CD4-positive, CD25-positive, alpha-beta regulatory T cell (primary cell): ENCODE results near the gene NLN. TPM values are rescaled to one million over a fixed set of nuclear protein-coding genes. Genes with fewer than 3 reads are reported as not detected.
"Not testable (repeated sequence)": the region's sequence is repeated elsewhere in the genome, so short reads cannot be mapped to it uniquely, and the experiment has no call there.

Experiments used
- ATAC-seq, 2 donors: fragments of 150-1000 bp; cut with Tn5 transposase; one replicate each; pipeline ENCODE4 v1.10.0; 2021; ENCODE audit warnings: low read depth in 2 of 2, moderate number of reproducible peaks in 2 of 2, moderate library complexity in 1 of 2
- DNase-seq, 3 donors: peaks; one replicate each; pipeline versions ENCODE4 v3.0.0 to v3.0.0-alpha.2; 2012 to 2022; ENCODE audit warnings: mixed read lengths in 1 of 3
- H3K27ac ChIP-seq: one replicate; pipeline ENCODE4 v1.7.0; 2013; ENCODE audit warnings: mild to moderate bottlenecking, low read length; ENCODE audit not compliant: insufficient read depth, poor library complexity, severe bottlenecking
- H3K27me3 ChIP-seq: one replicate; pipeline ENCODE4 v1.7.0; 2013; ENCODE audit warnings: low read length; ENCODE audit not compliant: control insufficient read depth, insufficient read depth
- H3K36me3 ChIP-seq: one replicate; pipeline ENCODE4 v1.7.0; 2013; ENCODE audit warnings: mild to moderate bottlenecking, low read length, moderate library complexity; ENCODE audit not compliant: control insufficient read depth, insufficient read depth
- H3K4me1 ChIP-seq: 2 replicates; pipeline ENCODE4 v1.7.0; 2013; ENCODE audit warnings: mild to moderate bottlenecking, low read length; ENCODE audit not compliant: insufficient read depth, control insufficient read depth, poor library complexity, severe bottlenecking
- H3K4me3 ChIP-seq: one replicate; pipeline ENCODE4 v1.7.0; 2013; ENCODE audit warnings: low read depth, mild to moderate bottlenecking, low read length, moderate library complexity
- H3K9me3 ChIP-seq, 2 experiments: 1 replicate in 1 of 2; 2 replicates in 1 of 2; pipeline ENCODE4 v1.7.0; 2013; ENCODE audit warnings: low read length in 2 of 2, mild to moderate bottlenecking in 1 of 2, moderate library complexity in 1 of 2; ENCODE audit not compliant: control insufficient read depth in 2 of 2
- H3K27ac Mint-ChIP-seq, 3 donors: one replicate each; pipeline ENCODE4 v1.8.0; 2020 to 2022; ENCODE audit warnings: mild to moderate bottlenecking in 3 of 3, mixed read lengths in 3 of 3, moderate library complexity in 2 of 3
- H3K27me3 Mint-ChIP-seq: one replicate; pipeline ENCODE4 v1.8.0; 2022; ENCODE audit warnings: mild to moderate bottlenecking, mixed read lengths
- H3K36me3 Mint-ChIP-seq: one replicate; pipeline ENCODE4 v1.8.0; 2020; ENCODE audit warnings: mixed read lengths
- H3K4me1 Mint-ChIP-seq, 4 donors: one replicate each; pipeline ENCODE4 v1.8.0; 2020 to 2022; ENCODE audit warnings: mixed read lengths in 4 of 4, mild to moderate bottlenecking in 1 of 4
- H3K4me3 Mint-ChIP-seq, 4 donors: one replicate each; pipeline ENCODE4 v1.8.0; 2020 to 2022; ENCODE audit warnings: mild to moderate bottlenecking in 4 of 4, mixed read lengths in 4 of 4, moderate library complexity in 3 of 4
- H3K9me3 Mint-ChIP-seq, 7 donors: one replicate each; pipeline ENCODE4 v1.8.0; 2020 to 2022; ENCODE audit warnings: mixed read lengths in 7 of 7, mild to moderate bottlenecking in 3 of 7, moderate library complexity in 2 of 7
- polyA plus RNA-seq, 4 donors: library from polyadenylated mRNA; unstranded; fragments of 300-500 nt; fragmentation: Illumina TruSeq; gene quantifications; one replicate each; pipeline ENCODE4 v1.2.3, GENCODE V29; 2021
- total RNA-seq: library from RNA; stranded (reverse); gene quantifications from one replicate; pipeline ENCODE4 v1.2.3, GENCODE V29; 2022

NLN gene
- total and polyA plus RNA-seq, 5 donors from 2014 or later: 0.65 to 2.0 (median 1.7) TPM

DNA sequence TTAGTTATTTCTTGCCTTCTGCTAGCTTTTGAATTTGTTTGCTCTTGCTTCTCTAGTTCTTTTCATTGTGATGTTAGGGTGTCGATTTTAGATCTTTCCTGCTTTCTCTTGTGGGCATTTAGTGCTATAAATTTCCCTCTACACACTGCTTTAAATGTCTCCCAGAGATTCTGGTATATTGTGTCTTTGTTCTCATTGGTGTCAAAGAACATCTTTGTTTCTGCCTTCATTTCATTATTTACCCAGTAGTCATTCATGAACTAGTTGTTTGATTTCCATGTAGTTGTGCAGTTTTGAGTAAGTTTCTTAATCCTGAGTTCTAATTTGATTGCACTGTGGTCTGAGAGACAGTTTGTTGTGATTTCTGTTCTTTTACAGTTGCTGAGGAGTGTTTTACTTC is 127.9 kb downstream of the NLN start:
- ATAC-seq, H3K27me3 Mint-ChIP-seq, H3K4me3 Mint-ChIP-seq, H3K27ac ChIP-seq, H3K4me3 ChIP-seq, H3K9me3 Mint-ChIP-seq, H3K27me3 ChIP-seq, H3K4me1 ChIP-seq, H3K4me1 Mint-ChIP-seq, H3K9me3 ChIP-seq, H3K36me3 ChIP-seq, H3K27ac Mint-ChIP-seq, H3K36me3 Mint-ChIP-seq, DNase-seq: not testable (repeated sequence)

DNA sequence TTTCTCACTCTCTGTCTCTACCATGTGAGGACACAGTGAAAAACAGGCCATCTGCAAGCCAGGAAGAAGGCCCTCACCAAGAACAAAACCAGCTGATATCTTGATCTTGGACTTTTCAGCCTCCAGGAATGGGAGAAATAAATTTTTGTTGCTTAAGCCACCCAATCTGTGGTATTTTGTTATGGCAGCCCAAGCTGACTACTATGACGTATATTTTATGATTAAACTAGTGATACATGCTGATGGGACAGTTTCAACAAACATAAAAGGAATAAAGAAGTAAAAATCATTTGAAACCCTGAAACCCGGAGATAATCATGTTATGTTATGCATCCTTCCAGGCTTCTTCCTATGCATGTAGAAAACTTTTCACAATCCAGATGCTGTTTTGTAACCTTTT is 132.9 kb downstream of the NLN start:
- no peak overlapping the region for H3K4me3 ChIP-seq
- Mint-ChIP-seq H3K36me3 (peaks cover 3% of the 10 kb centered on the region), H3K4me1 (peaks cover 0 to 2% (median 0%) of the 10 kb centered on the region in 4 donors), H3K9me3 (peaks cover 0 to 10% (median 5%) of the 10 kb centered on the region in 7 donors), H3K27ac (no peak overlapping the region), H3K4me3 (no peak overlapping the region), H3K27me3 (peaks cover 10% of the 10 kb centered on the region)
- no peaks in the 10 kb centered on the region for H3K9me3 ChIP-seq
- H3K36me3 ChIP-seq: no peaks in the 10 kb centered on the region
- no peak overlapping the region for H3K27ac ChIP-seq
- ATAC-seq: no peak
- no peaks in the 10 kb centered on the region for H3K4me1 ChIP-seq
- DNase-seq: no peak
- H3K27me3 ChIP-seq: no peaks in the 10 kb centered on the region

DNA sequence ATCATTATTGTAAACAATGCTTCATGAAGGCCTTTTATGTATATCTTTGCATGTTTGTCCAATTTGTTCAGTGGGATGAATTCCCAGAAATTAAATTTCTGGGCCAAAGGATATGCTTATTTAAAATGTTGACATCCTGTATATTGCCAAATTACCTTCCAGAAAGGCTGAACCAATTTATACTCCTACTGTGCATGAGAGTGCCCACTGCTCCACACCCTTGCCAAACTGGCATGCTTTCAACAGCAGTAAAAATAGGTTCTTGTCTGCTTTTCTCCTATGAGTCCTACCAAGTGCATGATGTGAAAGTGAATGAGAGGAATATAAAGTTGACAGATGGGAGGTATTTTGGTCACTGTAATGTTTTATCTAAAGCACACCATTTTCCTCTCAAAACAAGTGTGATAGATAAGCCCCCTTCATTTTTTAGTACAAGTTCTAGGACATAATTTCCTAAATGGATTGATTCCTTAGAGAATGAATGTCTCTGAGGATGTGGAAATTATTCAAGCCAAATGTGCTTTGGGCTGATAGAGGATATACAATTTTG is 133.8 kb downstream of the NLN start:
- no peak overlapping the region for H3K4me3 Mint-ChIP-seq
- peaks cover 3% of the 10 kb centered on the region for H3K36me3 Mint-ChIP-seq
- no peak overlapping the region for H3K27ac Mint-ChIP-seq
- H3K36me3 ChIP-seq: no peaks in the 10 kb centered on the region
- H3K27me3 ChIP-seq: no peaks in the 10 kb centered on the region
- peaks cover 0 to 10% (median 4%) of the 10 kb centered on the region in 7 donors for H3K9me3 Mint-ChIP-seq
- no peak for ATAC-seq
- no peaks in the 10 kb centered on the region for H3K4me1 ChIP-seq
- no peak overlapping the region for H3K4me3 ChIP-seq
- peaks cover 0 to 2% (median 0%) of the 10 kb centered on the region in 4 donors for H3K4me1 Mint-ChIP-seq
- peaks cover 10% of the 10 kb centered on the region for H3K27me3 Mint-ChIP-seq
- DNase-seq: no peak
- H3K9me3 ChIP-seq: no peaks in the 10 kb centered on the region
- H3K27ac ChIP-seq: no peak overlapping the region

DNA sequence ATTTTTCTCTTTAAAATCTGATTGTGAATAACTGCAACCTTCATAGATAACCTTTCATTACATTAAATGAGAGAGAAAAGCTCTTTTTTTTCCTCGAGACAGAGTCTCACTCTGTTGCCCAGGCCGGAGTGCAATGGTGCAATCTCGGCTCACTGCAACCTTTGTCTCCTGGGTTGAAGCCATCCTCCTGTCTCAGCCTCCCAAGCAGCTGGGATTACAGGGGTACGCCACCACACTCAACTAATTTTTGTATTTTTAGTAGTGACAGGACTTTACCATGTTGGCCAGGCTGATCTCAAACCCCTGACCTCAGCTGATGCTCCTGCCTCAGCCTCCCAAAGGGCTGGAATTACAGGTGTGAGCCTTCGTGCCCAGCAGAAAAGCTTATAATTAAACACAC is 134.5 kb downstream of the NLN start:
- Mint-ChIP-seq H3K27ac (no peak overlapping the region), H3K9me3 (peaks cover 0 to 6% (median 2%) of the 10 kb centered on the region in 7 donors), H3K4me3 (no peak overlapping the region), H3K4me1 (peaks cover 0 to under 1% (median 0%) of the 10 kb centered on the region in 4 donors), H3K36me3 (peaks cover 1% of the 10 kb centered on the region), H3K27me3 (peaks cover 5% of the 10 kb centered on the region)
- Histone ChIP-seq H3K9me3 (no peaks in the 10 kb centered on the region), H3K4me1 (no peaks in the 10 kb centered on the region), H3K27me3 (no peaks in the 10 kb centered on the region), H3K36me3 (no peaks in the 10 kb centered on the region), H3K4me3 (no peak overlapping the region), H3K27ac (no peak overlapping the region)
- no peak for ATAC-seq
- no peak for DNase-seq

DNA sequence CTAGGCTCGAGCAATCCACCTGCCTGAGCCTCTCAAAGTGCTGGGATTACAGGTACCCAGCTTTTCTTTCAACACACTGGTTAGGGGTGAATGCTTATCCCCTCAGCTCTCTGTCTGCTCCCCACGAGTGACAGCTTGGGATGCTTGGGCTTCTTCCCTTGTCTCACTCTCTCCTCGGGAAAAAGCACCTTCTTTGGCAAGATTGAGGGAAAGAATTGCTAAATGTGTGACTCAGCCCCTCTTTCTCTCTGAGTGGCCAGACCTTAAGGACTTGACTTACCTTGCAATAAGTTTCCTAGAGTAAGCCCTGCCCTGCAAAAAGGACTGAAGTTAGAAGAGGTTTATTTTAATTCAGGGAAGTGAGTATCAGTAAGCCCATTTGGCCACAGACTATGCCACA is 136.3 kb downstream of the NLN start:
- H3K4me1 Mint-ChIP-seq: peaks cover 0 to 3% (median 0%) of the 10 kb centered on the region in 4 donors
- peaks cover 0 to 5% (median 2%) of the 10 kb centered on the region in 7 donors for H3K9me3 Mint-ChIP-seq
- DNase-seq (no peak), ATAC-seq (no peak)
- Histone ChIP-seq H3K27ac (no peak overlapping the region), H3K4me3 (no peak overlapping the region), H3K4me1 (no peaks in the 10 kb centered on the region), H3K27me3 (no peaks in the 10 kb centered on the region), H3K36me3 (no peaks in the 10 kb centered on the region), H3K9me3 (no peaks in the 10 kb centered on the region)
- no peak overlapping the region for H3K27ac Mint-ChIP-seq
- H3K4me3 Mint-ChIP-seq: peak overlapping the region in 1 of 4 donors; percentile 18
- no peaks in the 10 kb centered on the region for H3K36me3 Mint-ChIP-seq
- H3K27me3 Mint-ChIP-seq: peaks cover 5% of the 10 kb centered on the region

DNA sequence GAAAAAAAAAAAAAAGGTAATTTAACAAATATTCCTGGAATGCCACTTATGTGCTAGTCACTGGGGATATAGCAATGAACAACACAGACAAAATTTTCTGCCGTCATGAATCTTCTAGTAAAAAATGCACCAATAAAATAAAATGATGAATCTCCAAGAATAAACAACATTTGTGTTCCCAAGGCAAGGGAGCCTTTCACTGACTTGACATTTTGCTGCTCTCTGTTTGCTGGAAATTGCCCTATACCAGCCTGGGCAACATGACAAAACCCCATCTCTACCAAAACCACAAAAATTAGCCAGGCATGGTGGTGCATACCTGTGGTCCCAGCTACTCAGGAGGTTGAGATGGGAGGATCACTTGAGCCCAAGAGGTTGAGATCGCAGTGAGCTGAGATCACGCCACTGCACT is 139.8 kb downstream of the NLN start:
- no peak overlapping the region for H3K4me3 Mint-ChIP-seq
- DNase-seq: no peak
- H3K9me3 Mint-ChIP-seq: peaks cover 0 to 5% (median 0%) of the 10 kb centered on the region in 7 donors
- H3K27ac Mint-ChIP-seq: no peak overlapping the region
- no peak for ATAC-seq
- Histone ChIP-seq H3K4me1 (peaks cover 7% of the 10 kb centered on the region), H3K36me3 (no peaks in the 10 kb centered on the region), H3K4me3 (no peak overlapping the region), H3K9me3 (no peaks in the 10 kb centered on the region), H3K27ac (no peak overlapping the region), H3K27me3 (no peaks in the 10 kb centered on the region)
- no peaks in the 10 kb centered on the region for H3K27me3 Mint-ChIP-seq
- no peaks in the 10 kb centered on the region for H3K36me3 Mint-ChIP-seq
- peaks cover 4 to 15% (median 5%) of the 10 kb centered on the region in 4 donors for H3K4me1 Mint-ChIP-seq

DNA sequence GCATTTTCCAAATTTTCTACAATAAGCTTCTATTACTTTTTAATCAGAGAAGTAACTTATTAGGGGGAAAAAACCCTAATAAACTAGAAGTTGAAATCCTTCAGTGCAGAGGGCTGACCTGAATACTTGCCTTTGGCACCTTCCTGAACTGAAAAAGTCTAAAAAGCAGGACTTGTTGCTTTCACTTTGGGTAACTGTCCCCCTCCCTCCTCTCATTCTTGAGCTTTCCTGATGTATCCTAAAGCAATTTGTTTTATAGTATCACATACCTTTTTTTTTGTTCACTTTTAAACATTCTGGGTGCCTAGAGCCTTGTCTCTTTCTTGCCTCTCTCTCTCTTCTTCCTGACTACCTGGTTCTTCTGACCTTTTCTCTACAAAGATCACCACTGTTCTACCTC is 140.4 kb downstream of the NLN start:
- Mint-ChIP-seq H3K27ac (no peak overlapping the region), H3K4me1 (peaks cover 9 to 20% (median 10%) of the 10 kb centered on the region in 4 donors), H3K9me3 (peaks cover 0 to 5% (median 0%) of the 10 kb centered on the region in 7 donors), H3K36me3 (no peaks in the 10 kb centered on the region), H3K4me3 (no peak overlapping the region), H3K27me3 (no peaks in the 10 kb centered on the region)
- ATAC-seq: no peak
- no peak overlapping the region for H3K4me3 ChIP-seq
- H3K9me3 ChIP-seq: no peaks in the 10 kb centered on the region
- no peak for DNase-seq
- H3K4me1 ChIP-seq: peaks cover 12% of the 10 kb centered on the region
- H3K27ac ChIP-seq: no peak overlapping the region
- no peaks in the 10 kb centered on the region for H3K27me3 ChIP-seq
- no peaks in the 10 kb centered on the region for H3K36me3 ChIP-seq

DNA sequence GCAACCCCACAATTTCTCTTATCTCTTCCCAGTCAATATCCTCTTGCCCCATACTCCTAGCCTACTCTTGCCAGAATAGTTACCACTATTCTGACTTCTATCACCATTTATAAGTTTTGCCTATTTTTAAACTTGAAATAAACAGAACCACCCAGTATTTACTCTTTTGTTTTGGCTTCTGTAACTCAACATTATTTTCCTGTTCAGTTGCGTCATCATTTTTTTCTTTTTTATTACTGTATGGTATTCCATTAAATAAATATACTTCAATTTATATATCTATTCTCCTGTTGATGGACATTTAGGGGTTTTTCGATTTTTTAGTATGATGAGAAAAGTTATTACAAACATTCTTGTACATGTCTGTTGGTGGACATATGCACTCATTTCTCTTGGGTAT is 141.7 kb downstream of the NLN start:
- H3K27me3 Mint-ChIP-seq: no peaks in the 10 kb centered on the region
- H3K27ac ChIP-seq: no peak overlapping the region
- H3K9me3 Mint-ChIP-seq: peaks cover 0 to 4% (median 0%) of the 10 kb centered on the region in 7 donors
- no peaks in the 10 kb centered on the region for H3K9me3 ChIP-seq
- H3K4me1 Mint-ChIP-seq: peaks cover 12 to 30% (median 17%) of the 10 kb centered on the region in 4 donors
- H3K36me3 Mint-ChIP-seq: no peaks in the 10 kb centered on the region
- no peaks in the 10 kb centered on the region for H3K36me3 ChIP-seq
- no peak overlapping the region for H3K4me3 ChIP-seq
- no peak overlapping the region for H3K27ac Mint-ChIP-seq
- no peaks in the 10 kb centered on the region for H3K27me3 ChIP-seq
- no peak overlapping the region for H3K4me3 Mint-ChIP-seq
- ATAC-seq (no peak), DNase-seq (no peak)
- peaks cover 17% of the 10 kb centered on the region for H3K4me1 ChIP-seq
